Occipital lobe (tissue), 2 donors: ENCODE measurements around the gene ZNF524. TPM values are rescaled to one million over a fixed set of nuclear protein-coding genes. Genes with fewer than 3 reads are reported as not detected.
"Not testable (repeated sequence)": the region's sequence is repeated elsewhere in the genome, so short reads cannot be mapped to it uniquely, and the experiment has no call there.

Experiments used
- DNase-seq: peaks from one replicate; lab custom pipeline; 2025; lab: John Stamatoyannopoulos, UW
- total RNA-seq: library from RNA; depleted of rRNA; stranded (reverse); fragments of >200 nt; gene quantifications from one replicate; pipeline ENCODE4 v1.2.3, GENCODE V29; 2014

ZNF524 gene, protein sequence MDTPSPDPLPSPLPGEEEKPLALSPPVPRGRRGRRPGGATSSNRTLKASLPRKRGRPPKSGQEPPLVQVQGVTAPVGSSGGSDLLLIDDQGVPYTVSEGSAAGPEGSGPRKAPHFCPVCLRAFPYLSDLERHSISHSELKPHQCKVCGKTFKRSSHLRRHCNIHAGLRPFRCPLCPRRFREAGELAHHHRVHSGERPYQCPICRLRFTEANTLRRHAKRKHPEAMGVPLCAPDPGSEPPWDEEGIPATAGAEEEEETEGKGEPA
- total RNA-seq, result 2.8 TPM

DNA sequence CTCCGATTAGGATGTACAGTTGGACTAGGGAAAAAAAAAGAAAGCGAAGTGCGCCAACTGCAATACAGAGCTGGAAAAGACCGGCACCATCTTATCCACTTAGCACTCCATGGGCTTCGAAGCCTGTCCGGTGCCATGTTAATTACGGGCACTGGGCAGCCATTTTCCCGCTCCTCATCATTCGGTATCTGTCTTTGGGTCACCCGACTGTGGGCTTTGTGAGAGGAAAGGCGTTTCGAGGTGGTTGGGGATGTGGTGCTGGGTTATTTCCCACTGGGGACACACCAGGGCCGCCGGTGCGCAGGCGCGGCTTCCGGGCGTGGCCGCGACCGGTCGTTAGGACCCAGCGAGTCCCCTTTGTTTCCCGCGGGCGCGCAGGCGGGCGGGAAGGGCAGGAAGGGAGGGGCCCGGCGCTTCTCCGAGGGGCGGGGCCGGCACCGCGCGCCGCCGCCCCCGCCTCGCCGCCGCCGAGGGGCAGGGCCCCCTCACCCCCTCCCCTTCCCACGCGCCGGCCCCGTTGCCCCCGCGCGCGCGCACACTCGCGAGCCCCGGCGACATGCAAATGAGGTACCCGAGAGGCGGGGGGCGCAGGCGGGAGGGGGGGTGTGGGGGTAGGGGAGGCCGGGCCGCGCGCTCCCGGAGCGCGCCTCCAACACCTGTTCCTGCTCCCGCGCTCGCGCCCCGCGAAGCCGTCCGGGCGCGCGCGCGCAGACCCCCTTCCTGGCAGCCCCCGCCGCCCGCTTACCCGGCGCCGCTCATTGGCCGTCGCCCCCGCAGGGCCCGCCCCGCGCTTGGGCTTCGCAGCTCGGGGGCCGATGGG is at the start of gene ZNF524:
Gene ZNF524, plus strand, starts transcription at position 447 of the 820 bp plus-strand sequence. CDS start 1,825 bp downstream, outside the sequence.
- peak; percentile 86 for DNase-seq

DNA sequence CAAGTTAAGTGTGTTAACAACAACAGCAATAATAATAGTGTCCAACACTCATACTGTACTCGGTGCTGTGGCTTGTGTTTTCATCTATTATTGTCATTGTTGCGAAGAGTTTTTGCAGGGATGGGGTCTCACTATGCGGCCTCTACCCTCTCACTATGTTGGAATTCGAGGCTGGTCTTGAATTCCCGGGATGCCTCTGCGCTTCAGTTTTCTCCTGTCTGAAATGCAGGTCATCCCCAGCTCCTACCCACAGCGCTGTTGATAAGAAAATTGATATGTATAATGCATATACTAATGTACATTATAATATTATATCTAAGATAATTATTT is 49.8 kb upstream of the ZNF524 start:
- no peak for DNase-seq

DNA sequence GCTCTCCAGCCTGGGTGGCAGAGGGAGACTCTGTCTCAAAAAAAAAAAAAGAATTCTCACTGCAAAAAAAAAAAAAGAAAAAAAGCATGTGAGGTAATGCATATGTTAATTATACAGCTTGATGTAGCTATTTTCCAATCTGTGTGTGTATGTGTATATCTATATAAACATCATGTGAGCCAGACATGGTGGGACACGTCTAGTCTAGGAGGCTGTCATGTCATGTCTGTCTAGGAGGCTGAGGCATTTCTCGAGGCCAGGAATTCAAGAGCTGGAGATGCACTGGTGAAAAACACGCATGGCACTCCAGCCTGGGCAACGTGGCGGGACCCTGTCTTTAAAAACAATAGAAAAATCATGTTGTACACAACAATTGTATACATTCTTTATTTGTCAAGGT is 47.9 kb upstream of the ZNF524 start:
- no peak for DNase-seq

DNA sequence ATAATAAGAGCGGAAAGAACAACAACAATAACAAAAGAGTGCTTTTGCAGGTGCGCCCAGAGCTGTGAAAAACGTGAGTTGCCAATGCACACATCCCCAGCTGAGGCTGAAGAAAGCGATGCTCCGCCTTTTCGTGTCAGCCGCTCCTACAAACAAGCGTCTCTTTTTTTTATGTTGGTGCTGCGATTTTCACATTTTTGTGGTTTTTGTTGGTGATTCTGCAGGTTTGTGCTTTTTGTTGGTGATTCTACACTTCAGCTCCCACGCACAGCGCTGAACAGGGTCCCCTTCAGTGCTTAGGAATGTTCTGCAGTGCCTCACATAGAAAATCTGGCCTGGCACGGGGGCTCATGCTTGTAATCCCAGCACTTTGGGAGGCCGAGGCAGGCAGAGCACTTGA is 47.5 kb upstream of the ZNF524 start:
- no peak for DNase-seq

DNA sequence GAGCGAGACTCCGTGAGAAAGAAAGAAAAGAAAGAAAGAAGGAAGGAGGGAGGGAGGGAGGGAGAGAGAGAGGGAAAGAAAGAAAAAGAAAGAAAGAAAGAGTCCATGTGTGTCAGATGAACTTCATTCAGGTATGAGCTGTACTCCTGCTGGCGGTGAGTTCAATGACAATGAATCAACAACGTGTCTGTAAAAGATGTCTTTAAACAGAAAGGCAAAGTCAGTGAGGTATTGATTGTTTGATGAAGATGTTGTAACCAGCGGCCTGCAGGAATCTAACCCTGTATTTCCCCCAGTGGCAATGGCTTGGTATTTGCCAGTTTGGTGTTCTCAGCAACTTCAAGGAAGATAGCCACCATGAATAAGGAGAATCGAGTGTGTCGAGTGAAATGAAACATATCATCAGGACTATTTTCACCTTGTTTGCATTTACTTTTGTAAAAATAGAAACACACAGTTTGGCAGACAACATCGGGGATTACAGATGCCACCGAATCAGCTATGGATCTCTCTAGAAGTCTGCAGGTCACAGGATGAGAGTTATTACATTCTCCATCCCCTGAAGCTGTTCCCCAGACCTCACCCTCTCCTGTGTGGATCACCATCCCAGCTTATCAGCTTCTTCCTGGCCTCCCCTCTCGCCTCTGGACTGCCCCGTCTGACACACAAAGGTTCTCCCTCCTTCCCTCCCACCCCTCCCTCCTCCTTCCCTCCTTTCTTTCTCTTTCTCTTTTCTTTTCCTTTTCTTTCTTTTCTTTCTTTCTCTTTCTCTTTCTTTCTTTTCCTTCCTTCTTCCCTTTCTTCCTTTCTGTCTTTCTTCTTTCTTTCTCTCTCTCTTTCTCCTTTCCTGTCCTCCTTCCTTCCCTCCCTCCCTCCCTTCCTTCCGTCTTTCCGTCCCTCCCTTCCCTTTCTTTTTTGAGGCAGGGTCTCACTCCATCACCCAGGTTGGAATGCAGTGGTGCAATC is 46.6 kb upstream of the ZNF524 start:
- DNase-seq, result no peak

DNA sequence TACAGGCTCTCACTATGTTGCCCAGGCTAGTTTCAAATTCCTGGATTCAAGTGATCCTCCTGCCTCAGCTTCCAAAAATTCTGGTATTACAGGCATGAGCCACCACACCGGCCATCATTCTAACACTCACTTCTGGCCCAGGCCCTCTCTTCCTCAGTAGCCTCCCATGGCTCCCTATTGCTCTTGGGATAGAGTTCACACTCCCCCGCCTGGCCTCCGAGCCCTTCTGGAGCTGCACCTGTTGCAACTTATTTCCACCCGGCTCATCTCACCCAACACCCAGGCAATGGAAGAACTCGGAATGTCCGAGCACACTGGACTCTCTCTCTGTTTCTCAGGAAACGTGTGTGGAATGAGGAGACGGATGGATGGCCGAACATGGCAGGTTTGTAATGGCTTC is 45.8 kb upstream of the ZNF524 start:
- no peak for DNase-seq

DNA sequence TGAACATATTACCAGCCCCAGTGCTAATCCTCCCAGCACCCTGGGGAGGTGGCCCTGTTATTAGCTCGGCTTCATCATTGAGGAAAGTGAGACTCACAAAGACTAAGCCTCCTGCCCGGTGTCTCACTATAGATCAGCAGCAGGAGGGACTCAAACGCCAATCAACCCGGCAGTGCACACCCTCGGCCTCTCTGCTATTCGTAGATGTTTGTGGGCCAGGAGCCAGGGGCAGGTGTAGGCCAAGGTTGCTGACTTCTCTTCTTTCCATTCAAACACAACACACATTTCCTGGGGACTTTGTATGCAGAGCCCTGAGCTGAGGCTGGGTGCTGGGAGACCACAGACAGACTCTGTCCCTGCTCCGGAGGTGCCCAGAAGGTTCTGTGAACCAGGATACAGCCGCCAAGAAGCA is 45.3 kb upstream of the ZNF524 start:
- no peak for DNase-seq

DNA sequence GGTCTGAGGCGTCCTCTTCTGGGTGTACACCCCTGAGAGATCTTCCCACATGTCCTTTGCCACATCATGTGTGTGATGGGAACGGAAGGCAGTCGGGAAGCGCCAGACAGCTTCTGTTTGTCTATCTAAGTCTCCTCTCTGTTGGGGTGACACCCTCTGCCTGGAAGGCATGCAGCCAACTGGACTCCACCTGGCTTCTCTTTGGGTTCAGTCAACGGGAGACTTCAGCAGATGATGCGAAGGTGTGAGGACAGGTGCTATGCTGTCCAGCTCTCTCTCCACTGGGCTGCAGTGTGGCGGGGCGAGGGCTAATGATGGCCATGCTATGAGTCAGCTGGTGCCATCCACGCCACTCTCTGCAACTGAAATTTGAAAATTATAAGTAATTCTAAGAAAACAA is 40.4 kb upstream of the ZNF524 start:
- no peak for DNase-seq

DNA sequence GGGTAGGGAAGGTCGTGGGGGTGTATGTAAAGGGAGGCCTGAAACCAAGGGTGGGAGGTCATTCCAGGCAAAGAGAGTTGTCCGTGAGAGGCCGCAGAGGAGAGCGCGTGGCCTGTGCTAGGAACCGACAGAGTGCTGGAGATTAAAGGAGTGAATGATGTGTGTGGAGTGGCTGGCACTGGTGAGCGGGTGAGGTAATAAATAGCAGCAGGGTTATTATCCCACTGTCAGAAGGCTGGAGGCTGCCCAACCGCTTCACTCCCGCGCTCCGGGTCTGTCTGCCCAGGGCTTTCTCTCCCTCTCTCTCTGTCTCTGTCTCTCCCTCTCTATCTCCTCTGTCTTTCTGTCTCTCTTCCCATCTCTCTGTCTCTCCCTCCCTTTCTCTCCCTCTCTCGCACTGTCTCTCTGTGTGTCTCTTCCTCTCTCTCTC is 36.8 kb upstream of the ZNF524 start:
- DNase-seq, result no peak

DNA sequence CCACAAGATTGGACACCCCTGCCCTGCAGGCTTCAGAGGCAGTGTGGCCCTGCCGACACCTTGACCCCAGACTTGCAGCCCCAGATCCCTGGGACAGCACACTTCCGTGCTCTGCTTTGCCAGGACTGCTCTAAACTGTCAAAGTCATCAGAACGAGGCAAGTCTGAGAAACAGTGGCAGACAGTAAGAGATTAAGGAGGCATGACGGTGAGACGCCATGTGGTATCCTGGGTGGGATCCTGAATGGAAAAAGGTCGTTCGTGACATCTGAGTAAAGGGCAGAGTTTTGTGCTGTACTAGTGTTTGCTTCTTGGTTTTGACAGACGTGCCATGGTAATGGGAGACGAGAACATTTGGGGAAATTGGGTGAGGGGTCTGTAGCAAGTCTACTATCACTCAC is 33.3 kb upstream of the ZNF524 start:
- DNase-seq, result no peak

DNA sequence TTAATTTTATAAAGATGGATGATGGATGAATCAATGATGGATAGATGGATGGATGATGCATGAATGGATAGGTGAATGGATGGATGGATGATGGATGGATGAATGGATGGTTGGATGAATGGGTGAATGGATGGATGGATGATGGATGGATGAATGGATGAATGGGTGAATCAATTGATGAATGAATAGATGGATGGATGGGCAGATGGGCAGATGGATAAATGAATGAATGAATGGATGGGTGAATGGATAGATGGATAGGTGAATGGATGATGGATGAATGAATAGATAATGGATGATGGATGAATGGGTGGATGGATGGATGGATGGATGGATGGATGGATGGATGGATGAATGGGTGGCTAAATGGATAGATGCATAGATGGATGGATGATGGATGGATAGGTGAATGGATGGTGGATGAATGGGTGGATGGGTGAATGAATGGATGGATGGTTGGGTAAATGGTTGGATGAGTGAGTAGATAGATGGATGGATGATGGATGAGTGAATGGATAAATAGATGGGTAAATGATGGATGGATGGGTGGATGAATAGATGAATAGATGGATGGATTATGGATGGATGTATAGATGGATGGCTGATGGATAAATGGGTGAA is 32.3 kb upstream of the ZNF524 start:
- no peak for DNase-seq

DNA sequence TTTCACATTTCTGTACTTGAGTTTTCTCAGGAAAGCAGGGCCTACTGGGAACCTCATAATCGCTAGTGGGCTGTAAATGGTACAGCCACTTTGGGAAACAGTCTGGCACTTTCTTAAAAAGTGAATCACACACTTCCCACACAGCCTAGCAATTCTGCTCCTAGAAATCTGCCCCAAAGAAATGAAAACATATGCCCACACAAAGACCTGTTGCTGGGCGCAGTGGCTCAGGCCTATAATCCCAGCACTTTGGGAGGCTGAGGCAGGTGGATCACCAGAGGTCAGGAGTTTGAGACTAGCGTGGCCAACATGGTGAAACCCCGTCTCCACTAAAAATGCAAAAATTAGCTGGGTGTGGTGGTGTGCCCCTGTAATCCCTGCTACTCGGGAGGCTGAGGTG is 30.6 kb upstream of the ZNF524 start:
- not testable (repeated sequence) for DNase-seq

DNA sequence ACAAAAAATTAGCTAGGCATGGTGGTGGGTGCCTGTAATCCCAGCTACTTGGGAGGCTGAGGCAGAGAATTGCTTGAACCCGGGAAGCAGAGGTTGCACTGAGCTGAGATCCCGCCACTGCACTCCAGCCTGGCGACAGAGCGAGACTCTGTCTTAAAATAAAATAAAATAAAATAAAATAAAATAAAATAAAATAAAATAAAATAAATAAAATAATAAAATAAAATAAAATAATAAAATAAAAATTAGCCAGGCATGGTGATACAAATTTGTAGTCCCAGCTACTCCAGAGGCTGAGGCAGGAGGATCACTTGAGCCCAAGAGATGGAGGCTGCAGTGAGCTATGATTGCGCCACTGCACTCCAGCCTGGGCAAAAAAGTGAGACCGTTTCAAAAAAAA is 26.2 kb upstream of the ZNF524 start:
- not testable (repeated sequence) for DNase-seq

DNA sequence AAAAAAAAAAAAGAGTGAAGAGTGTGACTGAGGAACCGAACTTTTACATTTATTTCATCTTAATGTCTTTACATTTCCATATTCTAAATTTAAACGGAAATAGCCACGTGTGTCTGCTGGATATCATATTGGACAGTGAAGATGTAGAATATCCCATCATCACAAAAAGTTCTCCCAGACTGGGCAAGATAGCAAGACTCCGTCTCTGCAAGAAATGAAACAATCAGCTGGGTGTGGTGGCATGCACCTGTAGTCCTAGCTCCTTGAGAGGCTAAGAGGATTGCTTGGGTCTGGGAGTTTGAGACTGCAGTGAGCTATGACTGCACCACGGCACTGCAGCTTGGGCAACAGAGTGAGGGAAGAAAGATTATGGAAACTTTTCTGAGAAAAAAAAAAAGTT is 23.3 kb upstream of the ZNF524 start:
- no peak for DNase-seq

DNA sequence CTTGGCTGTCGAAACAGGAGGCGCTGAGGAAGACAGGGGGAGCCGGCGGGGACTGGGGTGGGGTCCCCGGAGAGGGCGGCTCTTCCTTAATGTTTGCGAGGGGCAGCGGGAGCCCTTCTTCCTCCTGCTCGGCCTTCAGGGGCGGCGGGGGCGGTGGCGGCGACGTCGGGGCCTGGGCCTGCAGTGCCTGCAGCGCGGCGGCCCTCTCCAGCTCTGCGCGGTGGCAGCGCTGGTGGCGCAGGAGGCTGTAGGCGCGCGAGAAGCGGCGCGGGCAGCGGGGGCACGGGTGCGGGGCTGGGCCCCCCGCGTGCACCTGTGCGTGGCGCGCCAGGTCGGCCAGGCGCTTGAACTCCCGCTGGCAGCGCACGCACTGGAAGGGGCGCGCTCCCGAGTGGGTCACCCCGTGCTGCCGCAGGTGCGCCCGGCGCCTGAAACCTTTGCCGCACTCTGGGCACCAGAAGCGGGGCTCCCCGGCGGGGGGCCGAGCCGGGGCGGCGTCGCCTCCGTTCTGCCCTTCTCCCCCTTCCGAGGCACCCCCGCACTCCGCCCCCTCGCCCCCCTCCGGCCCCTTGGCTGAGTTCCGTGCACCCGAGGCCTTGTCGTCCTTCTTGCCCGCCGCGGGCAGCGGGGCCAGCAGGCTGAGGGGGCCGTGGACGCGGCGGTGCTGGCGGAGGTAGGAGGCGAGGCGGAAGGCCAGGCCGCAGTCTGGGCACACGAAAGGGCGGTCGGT is 21.9 kb upstream of the ZNF524 start:
- DNase-seq, result no peak

DNA sequence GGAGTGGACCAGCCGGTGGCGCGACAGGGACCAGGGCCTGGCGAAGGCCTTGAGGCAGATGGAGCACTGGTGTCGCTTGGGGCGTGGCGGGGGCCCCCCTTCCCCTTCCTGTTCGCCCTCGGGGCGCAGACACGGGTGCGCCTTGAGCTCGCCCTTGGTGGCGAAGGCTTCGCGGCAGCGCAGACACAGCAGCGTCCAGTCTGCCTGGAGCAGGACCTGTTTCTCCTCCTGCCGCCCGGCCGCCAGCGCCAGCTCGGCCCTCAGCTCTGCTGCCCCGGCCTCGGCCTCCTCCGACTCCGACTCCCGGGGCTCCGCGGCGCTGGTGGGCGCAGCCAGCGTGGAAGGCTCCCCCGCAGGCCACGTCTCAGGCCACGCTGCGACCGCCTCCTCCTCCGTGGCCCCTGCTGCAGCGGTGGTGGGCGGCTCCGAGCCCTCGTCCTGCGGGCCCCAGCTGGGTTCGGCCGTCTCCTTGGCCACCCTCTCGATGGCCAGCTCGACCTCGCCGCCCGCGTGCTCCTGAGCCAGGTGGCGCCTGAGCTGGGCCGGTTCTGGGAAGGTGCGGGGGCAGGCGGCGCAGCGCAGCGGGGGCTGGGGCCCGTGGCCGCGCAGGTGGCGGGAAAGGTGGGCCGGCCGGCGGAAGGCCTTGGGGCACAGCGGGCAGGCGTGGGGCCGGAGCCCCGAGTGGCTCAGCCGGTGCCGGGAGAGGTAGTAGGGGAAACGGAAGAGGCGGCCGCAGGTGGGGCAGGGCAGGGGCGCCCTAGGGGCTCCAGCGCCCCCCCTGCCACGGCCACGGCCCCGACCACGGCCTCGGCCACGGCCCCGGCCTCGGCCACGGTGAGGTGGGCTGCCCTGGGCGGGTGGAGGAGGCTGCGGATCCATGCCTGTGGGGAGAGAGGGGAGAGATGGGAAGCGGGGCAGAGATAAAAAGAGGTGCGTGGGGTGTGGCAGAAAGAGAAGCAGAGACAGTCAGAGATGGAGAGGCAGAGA is 21.0 kb upstream of the ZNF524 start:
- no peak for DNase-seq

DNA sequence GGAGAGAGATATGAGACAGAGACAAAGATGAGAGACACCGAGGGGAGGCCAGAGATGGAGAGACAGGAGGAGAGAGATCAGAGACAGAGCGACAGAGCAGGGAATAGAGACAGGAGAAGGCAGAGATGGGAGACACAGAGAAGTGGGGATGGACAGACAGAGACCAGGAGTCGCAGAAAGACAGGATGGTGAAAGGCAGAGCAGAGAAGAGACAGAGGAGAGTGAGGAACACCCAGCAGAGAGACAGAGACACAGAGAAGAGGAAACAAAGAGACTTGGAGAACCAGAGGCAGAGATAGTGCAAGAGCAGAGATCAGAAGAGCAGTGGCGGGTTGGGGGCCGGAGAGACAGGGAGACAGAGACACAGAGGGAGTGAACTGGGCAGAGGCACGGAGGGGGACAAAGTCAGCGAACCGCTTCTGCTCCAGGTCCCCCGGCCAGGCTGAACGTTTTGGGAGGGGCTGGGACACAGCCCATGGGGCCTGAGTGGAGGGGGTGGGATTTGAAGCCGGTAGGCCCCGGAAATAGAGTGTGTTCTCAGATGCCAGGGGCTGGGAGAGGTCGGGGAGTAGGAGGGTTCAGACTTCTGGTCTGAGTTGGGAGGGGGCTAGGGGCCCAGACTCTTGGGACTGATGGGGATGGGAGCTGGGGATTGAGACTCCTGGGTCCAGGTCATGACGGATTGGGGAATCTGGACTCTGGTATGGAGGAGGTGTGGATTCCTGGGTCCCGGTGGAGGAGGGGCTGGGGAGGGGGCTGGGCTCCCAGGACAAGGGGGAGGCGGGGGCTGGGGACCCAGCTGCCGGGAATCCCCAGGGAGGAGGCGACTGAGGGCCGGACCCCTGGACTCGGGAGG is 20.1 kb upstream of the ZNF524 start:
- no peak for DNase-seq

DNA sequence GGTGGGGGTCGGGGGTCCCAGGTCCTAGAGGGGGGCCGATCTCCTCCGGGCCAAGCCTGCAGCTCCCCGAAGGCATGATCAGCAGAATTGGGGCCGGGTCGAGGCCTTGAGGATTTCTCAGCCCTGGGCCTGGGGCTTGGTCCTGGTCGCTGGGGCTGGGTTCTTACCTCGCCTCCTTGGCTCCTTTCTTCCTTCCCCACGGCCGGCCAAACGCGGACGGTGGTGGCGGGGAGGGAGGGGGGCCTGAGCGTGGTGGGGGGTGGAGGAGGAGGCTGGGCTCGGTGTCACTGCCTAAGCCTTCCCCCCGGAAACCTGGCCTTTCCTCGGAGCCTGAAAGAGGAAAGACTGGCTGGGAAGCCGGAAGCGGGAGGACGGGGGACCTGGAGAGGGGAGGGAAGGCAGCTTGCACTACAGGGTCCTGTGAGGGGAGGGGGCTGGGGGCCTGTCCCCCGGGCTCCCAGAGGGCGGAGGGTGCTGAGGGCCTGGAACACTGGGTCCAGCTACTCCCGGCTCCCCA is 19.4 kb upstream of the ZNF524 start, which contains the start of gene ZNF579:
Gene ZNF579, minus strand, starts transcription at position 221 of the 517 bp plus-strand sequence. CDS start 1,209 bp downstream, outside the sequence.
- peak; percentile 90 for DNase-seq
